Femur (tissue), 1 donor: ENCODE data around the gene HAO2.

Source experiments
- DNase-seq: peaks from one replicate; pipeline ENCODE4 v3.0.0-alpha.2; 2017

HAO2 gene

DNA sequence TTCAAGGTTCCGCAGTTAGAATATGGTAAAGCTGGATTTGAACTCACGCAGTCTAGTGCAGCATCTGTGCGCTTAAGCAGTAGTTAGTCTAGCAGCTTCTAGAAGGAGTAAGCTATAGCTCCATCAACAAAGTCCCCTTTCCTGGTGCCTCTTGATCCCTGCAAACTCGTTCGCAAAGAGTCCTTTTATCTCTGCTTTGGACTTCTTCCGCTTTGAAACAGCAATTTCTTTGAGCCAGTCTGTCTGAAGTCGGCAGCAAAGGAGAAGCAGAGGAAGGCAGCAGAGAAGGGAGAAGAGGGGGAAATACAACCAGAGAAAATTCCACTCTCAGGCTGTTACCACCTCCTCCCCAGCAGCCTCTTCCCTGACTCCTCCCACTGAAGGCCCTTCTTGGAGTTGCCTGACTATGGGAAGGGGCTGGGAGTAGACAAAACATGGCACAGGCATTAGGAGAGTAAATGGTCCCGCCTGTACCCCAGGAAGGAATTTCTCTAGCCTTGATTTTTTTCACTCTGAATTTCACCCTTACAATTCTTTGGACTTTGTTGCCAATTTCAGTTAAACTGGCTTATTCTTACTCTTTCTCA, 72.2 kb downstream of the HAO2 start:
- no peak for DNase-seq

DNA sequence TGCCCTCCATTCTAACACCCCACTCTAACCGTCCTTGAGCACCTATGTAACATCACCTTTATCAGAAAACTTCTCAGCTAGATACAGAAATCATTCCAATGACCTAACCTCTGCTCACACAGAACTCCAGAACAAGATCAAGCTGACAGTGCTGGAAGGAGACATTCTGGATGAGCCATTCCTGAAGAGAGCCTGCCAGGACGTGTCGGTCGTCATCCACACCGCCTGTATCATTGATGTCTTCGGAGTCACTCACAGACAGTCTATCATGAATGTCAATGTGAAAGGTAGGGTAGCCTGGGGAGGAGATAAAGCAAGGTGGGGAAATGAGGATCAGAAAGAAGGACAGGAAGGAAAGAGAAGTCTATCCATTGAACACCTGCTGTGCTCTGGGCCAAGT, 74.2 kb downstream of the HAO2 start:
- DNase-seq: no peak
